T-cell (primary cell): Measurements from ENCODE around the gene CDKN2B. TPM values are rescaled to one million over a fixed set of nuclear protein-coding genes. Genes with fewer than 3 reads are reported as not detected.
A peak's percentile ranks its signal among the peaks of the same experiment; 100 is the strongest.

Experiments
- ATAC-seq, 4 experiments: fragments of 200-7000 bp in 3 of 4; fragments of 150-1000 bp in 1 of 4; cut with Tn5 transposase; replicated peaks in 1 of 4; 1 replicate in 3 of 4; 2 replicates in 1 of 4; pipeline ENCODE4 v1.10.0; 2021; ENCODE audit warnings: moderate library complexity in 3 of 4, mild to moderate bottlenecking in 2 of 4, moderate number of reproducible peaks in 1 of 4
- CTCF ChIA-PET, 2 donors: fragments of 300-600 bp; sonication (Branson Sonifier 250); formaldehyde crosslinking; loops; one replicate each; lab custom pipeline; 2022; ENCODE audit warnings: antibody characterized with exemption in 2 of 2; lab: Charles Lee
- POLR2A ChIA-PET, 2 donors: fragments of 300-600 bp; sonication (Branson Sonifier 250); formaldehyde crosslinking; loops; one replicate each; lab custom pipeline; 2022; ENCODE audit warnings: antibody characterized with exemption in 2 of 2; lab: Charles Lee
- DNase-seq, 35 experiments: peaks; one replicate each; pipeline versions ENCODE4 v3.0.0 to v3.0.0-alpha.2; 2013 to 2023
- H3K27ac ChIP-seq: one replicate; pipeline ENCODE4 v1.5.1; 2013; ENCODE audit warnings: low read length
- H3K27me3 ChIP-seq, 2 experiments: replicated peaks in 1 of 2; 1 replicate in 1 of 2; 2 replicates in 1 of 2; pipeline versions ENCODE4 v1.6.1 to v1.7.0; 2013; ENCODE audit warnings: low read length in 1 of 2, mixed read lengths in 1 of 2; ENCODE audit not compliant: control insufficient read depth in 2 of 2, insufficient read depth in 2 of 2; ENCODE audit errors: extremely low read depth in 1 of 2
- H3K36me3 ChIP-seq, 2 donors: 1 replicate in 1 of 2; 2 replicates in 1 of 2; pipeline versions ENCODE4 v1.6.1 to v1.7.0; 2013; ENCODE audit warnings: low read length in 1 of 2; ENCODE audit not compliant: control insufficient read depth in 2 of 2, insufficient read depth in 1 of 2; ENCODE audit errors: extremely low read depth in 1 of 2
- H3K4me1 ChIP-seq, 2 experiments: 1 replicate in 1 of 2; 2 replicates in 1 of 2; pipeline versions ENCODE4 v1.6.1 to v1.7.0; 2013; ENCODE audit warnings: low read length in 2 of 2, mixed read lengths in 1 of 2; ENCODE audit not compliant: insufficient read depth in 2 of 2, control insufficient read depth in 1 of 2; ENCODE audit errors: extremely low read depth in 1 of 2
- H3K4me3 ChIP-seq, 2 donors: 1 replicate in 1 of 2; 2 replicates in 1 of 2; pipeline versions ENCODE4 v1.5.1 to v1.7.0; 2013; ENCODE audit warnings: mild to moderate bottlenecking in 2 of 2, low read length in 1 of 2, moderate library complexity in 1 of 2; ENCODE audit not compliant: control insufficient read depth in 1 of 2; ENCODE audit errors: extremely low read depth in 1 of 2
- H3K9me3 ChIP-seq: 2 replicates; pipeline ENCODE4 v1.7.0; 2013
- H3K27ac Mint-ChIP-seq, 2 donors: one replicate each; pipeline ENCODE4 v1.8.0; 2020 to 2021; ENCODE audit warnings: mild to moderate bottlenecking in 2 of 2, mixed read lengths in 2 of 2
- H3K27me3 Mint-ChIP-seq, 2 donors: one replicate each; pipeline ENCODE4 v1.8.0; 2021 to 2022; ENCODE audit warnings: mixed read lengths in 2 of 2
- H3K36me3 Mint-ChIP-seq: one replicate; pipeline ENCODE4 v1.8.0; 2021; ENCODE audit warnings: mixed read lengths
- H3K4me1 Mint-ChIP-seq, 3 donors: one replicate each; pipeline ENCODE4 v1.8.0; 2020 to 2022; ENCODE audit warnings: mixed read lengths in 3 of 3, mild to moderate bottlenecking in 1 of 3
- H3K4me3 Mint-ChIP-seq, 3 donors: one replicate each; pipeline ENCODE4 v1.8.0; 2020 to 2022; ENCODE audit warnings: mild to moderate bottlenecking in 3 of 3, mixed read lengths in 3 of 3, moderate library complexity in 3 of 3
- H3K9me3 Mint-ChIP-seq, 3 donors: one replicate each; pipeline ENCODE4 v1.8.0; 2020 to 2022; ENCODE audit warnings: mixed read lengths in 3 of 3
- WGBS: methylation state at CpG from one replicate; pipeline ENCODE4 v1.1.5; 2013; ENCODE audit warnings: missing lambda C conversion rate; ENCODE audit not compliant: insufficient coverage; 5-methylcytosine and 5-hydroxymethylcytosine counted together
- total RNA-seq, 35 experiments: library from RNA in 6 of 35; stranded (reverse) in 6 of 35; fragments of 120-200 nt in 1 of 35; gene quantifications; one replicate each; pipeline versions ENCODE4 v1.2.1 to v1.2.4 and lab custom pipeline; 2013 to 2026

The CDKN2B gene
- total RNA-seq, 5 donors from 2014 or later (not counting 1 experiment from before 2014, with no cell fraction given) = 0.33 to 4.4 (median 1.4) TPM

- H3K27ac Mint-ChIP-seq = peak overlapping the region in 1 of 2 donors; percentile 44
- H3K4me1 ChIP-seq = peaks cover 9 to 33% of the 10 kb centered on the region in 2 experiments
- peak overlapping the region; percentile 57 to 85 (median 71) for H3K4me3 Mint-ChIP-seq
- POLR2A ChIA-PET = interaction anchor here in 1 of 2 donors (0.6 kb wide), 1 partner anchor 282 kb away, joined by 3 read pairs; no protein-coding TSS in a partner anchor
- WGBS = 9% methylated on average over 21 of the region's 21 CpGs
- peaks cover 85 to 87% of the 10 kb centered on the region in 2 donors for H3K27me3 Mint-ChIP-seq
- H3K27me3 ChIP-seq = peaks cover 27 to 58% of the 10 kb centered on the region in 2 experiments
- ATAC-seq (no peak), DNase-seq (no peak)
- peak overlapping the region in 1 of 2 donors; percentile 64 for H3K4me3 ChIP-seq
- H3K36me3 Mint-ChIP-seq = peaks cover 3% of the 10 kb centered on the region
- no peaks in the 10 kb centered on the region for H3K9me3 ChIP-seq
- H3K36me3 ChIP-seq = no peaks in the 10 kb centered on the region
- H3K4me1 Mint-ChIP-seq = peaks cover 18 to 33% (median 20%) of the 10 kb centered on the region in 3 donors
- peaks cover under 1 to 7% (median 5%) of the 10 kb centered on the region in 3 donors for H3K9me3 Mint-ChIP-seq
- H3K27ac ChIP-seq = no peak overlapping the region
- CTCF ChIA-PET = interaction anchor here (1.0 to 1.2 kb wide), 2 partner anchors 12 to 16 kb away, joined by 3 read pairs; no protein-coding TSS in a partner anchor
Measured at GRCh38 chr9:21974343-21974721, 34.8 kb downstream of the CDKN2B start.

GRCh38 chr9:21972361-21972760 lies 36.7 kb downstream of the CDKN2B start:
- no peaks in the 10 kb centered on the region for H3K36me3 ChIP-seq
- no peak overlapping the region for H3K27ac ChIP-seq
- POLR2A ChIA-PET = interaction anchor here in 1 of 2 donors (1.2 kb wide), 1 partner anchor 19 kb away, joined by 6 read pairs; no protein-coding TSS in a partner anchor
- Mint-ChIP-seq H3K36me3 (peaks cover 8% of the 10 kb centered on the region), H3K4me3 (no peak overlapping the region), H3K27ac (no peak overlapping the region), H3K27me3 (peaks cover 86 to 90% of the 10 kb centered on the region in 2 donors), H3K4me1 (peaks cover 23 to 51% (median 29%) of the 10 kb centered on the region in 3 donors), H3K9me3 (peaks cover 5 to 16% (median 15%) of the 10 kb centered on the region in 3 donors)
- no peak for DNase-seq
- H3K4me1 ChIP-seq = peaks cover 9 to 44% of the 10 kb centered on the region in 2 experiments
- no peak overlapping the region for H3K4me3 ChIP-seq
- H3K9me3 ChIP-seq = no peaks in the 10 kb centered on the region
- CTCF ChIA-PET = no interaction called here
- H3K27me3 ChIP-seq = peaks cover 31 to 75% of the 10 kb centered on the region in 2 experiments
- no peak for ATAC-seq

GRCh38 chr9:21970800-21971640 lies 38.1 kb downstream of the CDKN2B start:
- no peak overlapping the region for H3K27ac ChIP-seq
- Mint-ChIP-seq H3K36me3 (peaks cover 11% of the 10 kb centered on the region), H3K27me3 (peaks cover 85 to 90% of the 10 kb centered on the region in 2 donors), H3K4me3 (no peak overlapping the region), H3K9me3 (peaks cover 5 to 17% (median 15%) of the 10 kb centered on the region in 3 donors), H3K4me1 (peaks cover 23 to 49% (median 32%) of the 10 kb centered on the region in 3 donors), H3K27ac (peak overlapping the region in 1 of 2 donors; percentile 17)
- peaks cover 9 to 43% of the 10 kb centered on the region in 2 experiments for H3K4me1 ChIP-seq
- ATAC-seq (no peak), DNase-seq (no peak)
- no peaks in the 10 kb centered on the region for H3K36me3 ChIP-seq
- peaks cover 41 to 75% of the 10 kb centered on the region in 2 experiments for H3K27me3 ChIP-seq
- peaks cover 2% of the 10 kb centered on the region for H3K9me3 ChIP-seq
- no peak overlapping the region for H3K4me3 ChIP-seq
- ChIA-PET CTCF (interaction anchor here in 1 of 2 donors (0.9 kb wide), 1 partner anchor 37 kb away, joined by 4 read pairs; no protein-coding TSS in a partner anchor), POLR2A (interaction anchor here (0.6 to 1.2 kb wide), 4 partner anchors 11 to 74 kb away, joined by 3 to 6 read pairs (median 3); no protein-coding TSS in a partner anchor)
- 16% methylated on average over 35 of the region's 45 CpGs for WGBS

- H3K36me3 Mint-ChIP-seq = peaks cover 11% of the 10 kb centered on the region
- Histone ChIP-seq H3K9me3 (peaks cover 2% of the 10 kb centered on the region), H3K4me1 (peaks cover 4 to 43% of the 10 kb centered on the region in 2 experiments), H3K36me3 (no peaks in the 10 kb centered on the region), H3K4me3 (no peak overlapping the region), H3K27ac (no peak overlapping the region), H3K27me3 (peaks cover 38 to 75% of the 10 kb centered on the region in 2 experiments)
- WGBS = 40% methylated on average over 20 of the region's 24 CpGs
- ATAC-seq (no peak), DNase-seq (no peak)
- ChIA-PET POLR2A (interaction anchor here in 1 of 2 donors (0.6 to 0.7 kb wide), 2 partner anchors 11 to 13 kb away, joined by 3 to 5 read pairs; no protein-coding TSS in a partner anchor), CTCF (no interaction called here)
- H3K4me3 Mint-ChIP-seq = peak overlapping the region in 1 of 3 donors; percentile 45
- peaks cover 5 to 17% (median 15%) of the 10 kb centered on the region in 3 donors for H3K9me3 Mint-ChIP-seq
- H3K27ac Mint-ChIP-seq = peak overlapping the region; percentile 28 to 74
- H3K4me1 Mint-ChIP-seq = peaks cover 25 to 49% (median 36%) of the 10 kb centered on the region in 3 donors
- peaks cover 86 to 90% of the 10 kb centered on the region in 2 donors for H3K27me3 Mint-ChIP-seq
Measured at GRCh38 chr9:21969951-21970799, 38.9 kb downstream of the CDKN2B start.

GRCh38 chr9:21969011-21969940 lies 39.8 kb downstream of the CDKN2B start:
- H3K36me3 ChIP-seq = no peaks in the 10 kb centered on the region
- no peak overlapping the region for H3K27ac ChIP-seq
- peaks cover 86 to 92% of the 10 kb centered on the region in 2 donors for H3K27me3 Mint-ChIP-seq
- H3K27ac Mint-ChIP-seq = peak overlapping the region; percentile 67 to 79
- peaks cover 41 to 75% of the 10 kb centered on the region in 2 experiments for H3K27me3 ChIP-seq
- no peak overlapping the region for H3K4me3 ChIP-seq
- ATAC-seq (no peak), DNase-seq (no peak)
- peaks cover 2 to 42% of the 10 kb centered on the region in 2 experiments for H3K4me1 ChIP-seq
- H3K4me3 Mint-ChIP-seq = peak overlapping the region in 2 of 3 donors; percentile 51 to 54
- H3K9me3 ChIP-seq = peaks cover 2% of the 10 kb centered on the region
- peaks cover 22 to 48% (median 36%) of the 10 kb centered on the region in 3 donors for H3K4me1 Mint-ChIP-seq
- H3K9me3 Mint-ChIP-seq = peaks cover 5 to 17% (median 15%) of the 10 kb centered on the region in 3 donors
- WGBS = 19% methylated on average over 4 of the region's 28 CpGs
- peaks cover 11% of the 10 kb centered on the region for H3K36me3 Mint-ChIP-seq
- ChIA-PET POLR2A (interaction anchor here in 1 of 2 donors (0.7 kb wide), 1 partner anchor 14 kb away, joined by 5 read pairs; no protein-coding TSS in a partner anchor), CTCF (interaction anchor here in 1 of 2 donors (0.6 to 2.3 kb wide), 3 partner anchors 15 to 156 kb away, joined by 3 to 8 read pairs (median 5); no protein-coding TSS in a partner anchor)
